ENCODE measurements around the gene CTNNBIP1. TPM values are rescaled to one million over a fixed set of nuclear protein-coding genes. Genes with fewer than 3 reads are reported as not detected.

CTNNBIP1 gene
- total RNA-seq, 4 donors from 2014 or later: 13.3 to 42.6 (median 15.7) TPM

- ATAC-seq (ENCODE audit: low FRiP score) (no peak), DNase-seq (ENCODE audit: low spot score) (no peak)
- TF ChIP-seq CTCF (IDR thresholded peaks at IDR 0.05): no peak
Measured at GRCh38 chr1:9801909-9802308, 108.2 kb downstream of the CTNNBIP1 start.

Other genes starting within 250 kb of the CTNNBIP1 start
- 10 to 100 TPM; 28.3 to 41.0 (median 30.1) TPM for gene CLSTN1, start 86.3 kb downstream of the CTNNBIP1 start, total RNA-seq
- gene LZIC, start 33.1 kb upstream of the CTNNBIP1 start, total RNA-seq: 10 to 100 TPM; 15.1 to 31.8 (median 19.9) TPM
- 1 to 10 TPM; 4.7 to 6.5 (median 5.6) TPM for gene NMNAT1, start 33.2 kb upstream of the CTNNBIP1 start, total RNA-seq
- 100 to 1,000 TPM in 3 of 4 donors, 10 to 100 TPM in 1; 96.8 to 404 (median 290) TPM for gene RBP7, start 87.0 kb upstream of the CTNNBIP1 start, total RNA-seq
- gene UBE4B, start 122.7 kb upstream of the CTNNBIP1 start, total RNA-seq: 10 to 100 TPM; 33.3 to 58.4 (median 46.1) TPM

Measured in omental fat pad (tissue), 4 donors.